B cell (primary cell): ENCODE measurements around the gene CARD9.

Experiments
- CTCF ChIP-seq: fragments of 200-600 bp; IDR thresholded peaks from one replicate; pipeline ENCODE4 v1.8.0; 2022; ENCODE audit warnings: antibody characterized with exemption, mild to moderate bottlenecking
- EZH2 ChIP-seq: IDR thresholded peaks from 2 replicates; pipeline ENCODE4 v1.6.1; 2012; ENCODE audit warnings: borderline replicate concordance, low read depth, mild to moderate bottlenecking, moderate library complexity, low read length; ENCODE audit not compliant: insufficient read depth, poor library complexity, severe bottlenecking

- TF ChIP-seq CTCF (no peak), EZH2 (no peak)
Observed at GRCh38 chr9:136416427-136416826, 43.0 kb upstream of the CARD9 start.
